BE2C (cell line): Measurements from ENCODE around the gene CCDC180. TPM values are rescaled to one million over a fixed set of nuclear protein-coding genes. Genes with fewer than 3 reads are reported as not detected.
A peak's percentile ranks its signal among the peaks of the same experiment; 100 is the strongest.
"Not testable (repeated sequence)": the region's sequence is repeated elsewhere in the genome, so short reads cannot be mapped to it uniquely, and the experiment has no call there.

Experiments used
- DNase-seq: peaks from one replicate; pipeline ENCODE4 v3.0.0-alpha.2; 2020
- H3K27me3 ChIP-seq: fragments of 250-450 bp; sonication (Bioruptor Pico); 2 replicates; pipeline ENCODE4 v1.5.1; 2020; ENCODE audit warnings: mild to moderate bottlenecking
- H3K36me3 ChIP-seq: fragments of 250-450 bp; sonication (Bioruptor Pico); 2 replicates; pipeline ENCODE4 v1.5.1; 2020; ENCODE audit warnings: mild to moderate bottlenecking
- H3K4me1 ChIP-seq: fragments of 250-450 bp; sonication (Bioruptor Pico); 2 replicates; pipeline ENCODE4 v1.5.1; 2020
- H3K4me3 ChIP-seq: 2 replicates; pipeline ENCODE4 v1.5.1; 2011; ENCODE audit warnings: low read depth, low read length
- H3K9me3 ChIP-seq: fragments of 250-450 bp; sonication (Bioruptor Pico); 2 replicates; pipeline ENCODE4 v1.5.1; 2020
- CTCF ChIP-seq: IDR thresholded peaks from 2 replicates; pipeline ENCODE4 v1.5.1; 2012; ENCODE audit warnings: mild to moderate bottlenecking, low read depth, low read length
- polyA plus RNA-seq: library from polyadenylated mRNA; unstranded; fragments of >200 nt; gene quantifications from one replicate; pipeline ENCODE4 v1.2.1, GENCODE V29; 2012; ENCODE audit warnings: low read depth, missing spikeins; ENCODE audit not compliant: insufficient read length, insufficient read depth

CCDC180 gene
- polyA plus RNA-seq, result 1.1 TPM

GRCh38 chr9:97307500-97308163 lies at the start of gene CCDC180:
Gene CCDC180, plus strand, starts transcription at chr9:97307659. Its CDS starts 405 bp downstream, at chr9:97308064.
- no peak for TF ChIP-seq CTCF
- DNase-seq, result no peak
- Histone ChIP-seq H3K9me3 (no peaks in the 10 kb centered on the region), H3K4me1 (no peaks in the 10 kb centered on the region), H3K36me3 (no peaks in the 10 kb centered on the region), H3K27me3 (peaks cover 17% of the 10 kb centered on the region), H3K4me3 (peak within 1 kb of the TSS; percentile 18)

GRCh38 chr9:97259834-97260514 lies 47.5 kb upstream of the CCDC180 start:
- not testable (repeated sequence) for H3K4me3 ChIP-seq, H3K36me3 ChIP-seq, H3K9me3 ChIP-seq, DNase-seq, H3K27me3 ChIP-seq, H3K4me1 ChIP-seq

- TF ChIP-seq CTCF, result no peak
- DNase-seq, result no peak
- H3K27me3 ChIP-seq, result 0 out of 2 replicates have a peak, but pooled peaks cover 5% of the 10 kb centered on the region
- no peaks in the 10 kb centered on the region for H3K4me1 ChIP-seq
- H3K36me3 ChIP-seq, result no peaks in the 10 kb centered on the region
- no peak overlapping the region for H3K4me3 ChIP-seq
- no peaks in the 10 kb centered on the region for H3K9me3 ChIP-seq
Measured at GRCh38 chr9:97271292-97271691, 36.2 kb upstream of the CCDC180 start.

GRCh38 chr9:97272072-97272471 lies 35.4 kb upstream of the CCDC180 start:
- peaks cover 13% of the 10 kb centered on the region for H3K27me3 ChIP-seq
- TF ChIP-seq CTCF, result no peak
- DNase-seq, result no peak
- H3K9me3 ChIP-seq, result no peaks in the 10 kb centered on the region
- no peaks in the 10 kb centered on the region for H3K4me1 ChIP-seq
- H3K4me3 ChIP-seq, result no peak overlapping the region
- H3K36me3 ChIP-seq, result no peaks in the 10 kb centered on the region

- Histone ChIP-seq H3K9me3 (no peaks in the 10 kb centered on the region), H3K4me3 (no peak overlapping the region)
Measured at GRCh38 chr9:97276310-97276852, 31.1 kb upstream of the CCDC180 start.

GRCh38 chr9:97277953-97278352 lies 29.5 kb upstream of the CCDC180 start:
- Histone ChIP-seq H3K4me3 (no peak overlapping the region), H3K27me3 (peaks cover 13% of the 10 kb centered on the region), H3K36me3 (no peaks in the 10 kb centered on the region), H3K9me3 (no peaks in the 10 kb centered on the region), H3K4me1 (no peaks in the 10 kb centered on the region)
- TF ChIP-seq CTCF, result no peak
- DNase-seq, result no peak

More at GRCh38 chr9:97276310-97276852, 31.1 kb upstream of the CCDC180 start:
- H3K4me1 ChIP-seq, result no peaks in the 10 kb centered on the region
- no peak for DNase-seq
- peaks cover 13% of the 10 kb centered on the region for H3K27me3 ChIP-seq
- no peaks in the 10 kb centered on the region for H3K36me3 ChIP-seq
- TF ChIP-seq CTCF, result no peak
